ENCODE data around the gene MSL1.

Gene MSL1

GRCh38 chr17:40104594-40105486, 16.9 kb upstream of the MSL1 start:
- DNase-seq (ENCODE audit: low spot score), result no peak

GRCh38 chr17:40105861-40106759, 15.7 kb upstream of the MSL1 start:
- no peak for DNase-seq (ENCODE audit: low spot score)

GRCh38 chr17:40106760-40107521, 14.8 kb upstream of the MSL1 start:
- DNase-seq (ENCODE audit: low spot score), result no peak

- no peak for DNase-seq (ENCODE audit: low spot score)
Measured at GRCh38 chr17:40107522-40108174, 14.1 kb upstream of the MSL1 start.

- DNase-seq (ENCODE audit: low spot score), result no peak
Measured at GRCh38 chr17:40108970-40109824, 12.6 kb upstream of the MSL1 start.

- DNase-seq (ENCODE audit: low spot score), result no peak
Measured at GRCh38 chr17:40110026-40110845, 11.5 kb upstream of the MSL1 start.

DNA sequence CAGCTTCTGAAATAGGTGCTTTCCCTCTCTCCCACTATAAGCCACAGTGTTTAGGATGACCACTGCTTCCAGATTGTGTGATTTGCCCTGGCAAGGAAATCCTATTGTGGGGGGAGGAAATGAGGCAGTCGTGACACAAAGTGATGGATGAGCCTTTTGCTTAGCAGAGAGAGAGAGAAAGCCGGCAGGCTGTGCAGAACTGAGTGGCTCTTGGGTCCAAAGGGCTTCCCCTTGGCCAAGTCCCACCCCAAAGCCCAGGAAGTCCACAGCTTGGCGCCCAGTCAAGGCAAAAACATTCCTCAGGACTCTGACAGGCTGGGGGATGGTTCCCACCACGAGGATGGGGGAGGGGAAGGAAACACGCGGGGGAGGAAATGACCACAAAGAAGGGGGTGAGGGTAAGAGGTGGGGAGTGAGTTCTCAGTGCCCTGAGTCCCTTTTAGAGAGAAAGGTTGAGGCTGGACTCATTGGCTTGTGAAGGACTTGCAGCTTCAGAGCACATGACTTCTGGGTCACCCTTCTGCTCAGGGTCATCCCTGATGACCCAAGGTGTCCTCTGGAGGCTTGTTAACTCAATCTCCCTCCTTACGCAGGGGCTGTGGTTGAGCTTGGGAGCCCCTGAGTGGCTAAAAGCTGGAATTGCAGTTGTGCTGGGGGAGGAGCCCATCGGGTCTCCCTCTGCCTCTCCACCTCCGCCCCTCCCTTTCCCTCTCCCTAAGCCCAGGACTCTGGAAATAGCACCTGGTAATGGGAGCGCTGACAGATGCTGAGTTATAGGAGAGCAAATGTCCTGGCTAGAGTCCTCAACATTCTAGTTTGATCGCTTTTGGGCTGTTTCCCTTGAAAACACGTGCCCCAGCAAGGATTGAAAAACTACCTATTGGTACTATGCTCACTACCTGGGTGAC, 10.3 kb upstream of the MSL1 start:
- DNase-seq (ENCODE audit: low spot score), result peak; percentile 87

- DNase-seq (ENCODE audit: low spot score), result no peak
Measured at GRCh38 chr17:40112191-40112711, 9.5 kb upstream of the MSL1 start.

GRCh38 chr17:40112718-40113109, 9.1 kb upstream of the MSL1 start:
- no peak for DNase-seq (ENCODE audit: low spot score)

GRCh38 chr17:40113110-40113906, 8.5 kb upstream of the MSL1 start:
- DNase-seq (ENCODE audit: low spot score), result peak; percentile 92

DNA sequence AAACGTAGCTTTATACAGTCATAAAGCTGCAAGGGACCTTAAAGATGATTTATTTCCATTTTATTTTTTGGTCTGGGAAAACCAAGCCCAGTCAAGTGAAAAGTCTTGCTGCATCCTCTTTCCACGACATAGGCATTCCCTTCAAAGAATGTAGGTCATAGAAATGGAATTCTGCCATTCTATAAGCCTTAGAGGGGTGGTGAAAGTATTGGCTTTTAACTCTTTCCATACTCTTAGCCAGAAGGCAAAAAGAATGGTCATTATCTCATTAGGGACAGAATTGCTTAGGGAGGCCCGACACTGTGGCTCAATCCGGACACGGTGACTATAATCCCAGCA, 7.9 kb upstream of the MSL1 start:
- no peak for DNase-seq (ENCODE audit: low spot score)

GRCh38 chr17:40115101-40115436, 6.7 kb upstream of the MSL1 start:
- DNase-seq (ENCODE audit: low spot score), result no peak

DNA sequence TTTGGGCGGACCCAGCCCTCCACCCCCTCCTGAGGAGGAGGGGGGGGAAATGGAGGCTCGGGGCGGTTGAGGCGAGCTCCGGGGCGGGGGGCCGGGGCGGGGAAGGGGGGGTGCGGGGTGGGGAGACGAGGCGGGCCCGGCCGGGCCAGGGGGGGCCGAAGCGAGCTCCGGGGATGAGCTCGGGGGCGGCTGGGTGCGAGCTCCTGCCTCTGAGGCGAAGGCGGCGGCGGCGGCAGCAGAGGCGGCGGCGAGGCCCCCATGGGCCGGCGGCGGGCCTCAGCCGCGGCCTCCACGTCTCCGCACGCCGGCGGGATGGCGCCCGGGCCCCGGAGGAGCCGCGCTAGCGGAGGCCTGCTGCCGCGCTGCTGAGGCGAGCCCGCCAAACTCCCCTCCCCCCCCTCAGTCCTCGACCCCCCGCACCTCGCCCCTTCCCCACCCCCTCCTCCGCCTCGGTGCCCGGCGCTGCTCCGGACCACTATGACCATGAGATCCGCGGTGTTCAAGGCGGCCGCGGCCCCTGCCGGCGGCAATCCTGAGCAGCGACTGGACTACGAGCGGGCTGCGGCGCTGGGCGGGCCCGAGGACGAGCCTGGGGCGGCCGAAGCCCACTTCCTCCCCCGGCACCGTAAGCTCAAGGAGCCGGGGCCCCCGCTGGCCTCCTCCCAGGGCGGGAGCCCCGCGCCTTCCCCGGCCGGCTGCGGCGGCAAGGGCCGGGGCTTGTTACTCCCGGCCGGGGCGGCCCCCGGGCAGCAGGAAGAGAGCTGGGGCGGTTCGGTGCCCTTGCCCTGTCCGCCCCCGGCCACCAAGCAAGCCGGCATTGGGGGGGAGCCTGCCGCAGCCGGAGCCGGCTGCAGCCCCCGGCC, 596 bp downstream of the MSL1 start:
- peak; percentile 68 for DNase-seq (ENCODE audit: low spot score)

GRCh38 chr17:40122999-40123810, 1.4 kb downstream of the MSL1 start:
- DNase-seq (ENCODE audit: low spot score), result peak; percentile 75

DNA sequence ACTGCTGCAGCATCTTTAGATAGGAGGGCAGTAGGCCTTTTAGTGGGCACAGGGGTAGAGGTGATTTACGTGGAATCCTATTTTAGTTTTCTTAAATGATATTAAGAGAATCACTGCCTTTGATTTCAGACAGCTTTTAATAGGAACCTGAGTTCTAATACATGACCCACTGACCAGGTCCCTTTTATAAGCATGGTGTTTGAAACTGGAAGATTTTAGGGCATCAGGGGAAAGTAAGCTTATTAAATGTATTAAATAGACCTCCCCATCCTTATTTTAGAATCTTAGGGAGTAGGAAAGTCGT, 2.0 kb downstream of the MSL1 start:
- DNase-seq (ENCODE audit: low spot score), result no peak
